ENCODE results near the gene SRSF6. TPM values are rescaled to one million over a fixed set of nuclear protein-coding genes. Genes with fewer than 3 reads are reported as not detected.
"Not testable (repeated sequence)": the region's sequence is repeated elsewhere in the genome, so short reads cannot be mapped to it uniquely, and the experiment has no call there.

Gene SRSF6
- total RNA-seq, 3 donors from 2014 or later: 70.9 to 143 (median 114) TPM

DNA sequence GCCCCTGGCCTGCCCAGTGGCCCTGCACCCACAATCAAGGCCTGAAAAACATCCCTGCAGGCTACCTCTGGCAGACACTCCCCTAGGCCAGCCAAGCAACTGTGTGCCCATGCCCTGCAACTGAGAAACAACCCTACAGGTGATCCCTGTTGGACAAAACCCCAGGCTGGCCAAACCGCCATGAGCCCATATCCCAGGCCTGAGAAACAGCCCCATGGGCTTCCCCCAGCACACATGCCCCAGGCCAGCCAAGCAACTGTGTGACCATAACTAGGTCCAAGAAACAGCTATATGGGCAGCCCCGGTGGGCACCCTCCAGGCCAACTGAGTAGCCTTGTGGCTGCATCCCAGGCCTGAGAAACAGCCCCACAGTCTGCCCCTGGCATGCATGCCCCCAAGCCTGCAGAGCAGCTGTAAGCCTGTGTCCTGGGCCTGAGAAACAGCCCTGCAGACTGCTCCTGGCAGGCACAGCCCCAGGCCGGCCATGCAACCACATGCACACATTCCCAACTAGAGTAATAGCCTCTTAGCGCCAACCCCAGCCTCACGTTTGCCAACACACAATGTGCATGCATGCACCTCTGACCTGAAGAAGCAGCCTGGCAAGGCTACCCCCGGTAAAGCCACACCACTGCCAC is 41.0 kb upstream of the SRSF6 start:
- H3K36me3 ChIP-seq: no peaks in the 10 kb centered on the region
- no peaks in the 10 kb centered on the region for H3K27me3 ChIP-seq
- no peak for TF ChIP-seq POLR2A (IDR thresholded peaks at IDR 0.05)
- TF ChIP-seq POLR2AphosphoS5 (IDR thresholded peaks at IDR 0.05): no peak
- TF ChIP-seq, protein P1, sequence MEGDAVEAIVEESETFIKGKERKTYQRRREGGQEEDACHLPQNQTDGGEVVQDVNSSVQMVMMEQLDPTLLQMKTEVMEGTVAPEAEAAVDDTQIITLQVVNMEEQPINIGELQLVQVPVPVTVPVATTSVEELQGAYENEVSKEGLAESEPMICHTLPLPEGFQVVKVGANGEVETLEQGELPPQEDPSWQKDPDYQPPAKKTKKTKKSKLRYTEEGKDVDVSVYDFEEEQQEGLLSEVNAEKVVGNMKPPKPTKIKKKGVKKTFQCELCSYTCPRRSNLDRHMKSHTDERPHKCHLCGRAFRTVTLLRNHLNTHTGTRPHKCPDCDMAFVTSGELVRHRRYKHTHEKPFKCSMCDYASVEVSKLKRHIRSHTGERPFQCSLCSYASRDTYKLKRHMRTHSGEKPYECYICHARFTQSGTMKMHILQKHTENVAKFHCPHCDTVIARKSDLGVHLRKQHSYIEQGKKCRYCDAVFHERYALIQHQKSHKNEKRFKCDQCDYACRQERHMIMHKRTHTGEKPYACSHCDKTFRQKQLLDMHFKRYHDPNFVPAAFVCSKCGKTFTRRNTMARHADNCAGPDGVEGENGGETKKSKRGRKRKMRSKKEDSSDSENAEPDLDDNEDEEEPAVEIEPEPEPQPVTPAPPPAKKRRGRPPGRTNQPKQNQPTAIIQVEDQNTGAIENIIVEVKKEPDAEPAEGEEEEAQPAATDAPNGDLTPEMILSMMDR (IDR thresholded peaks at IDR 0.05): no peak
- intact Hi-C loops (cut with DNase I; ENCODE audit: low total_unique reads): no loop called here
- no peak overlapping the region for H3K27ac ChIP-seq
- DNase-seq (ENCODE audit: low spot score in 2 of 2): no peak
- no peaks in the 10 kb centered on the region for H3K4me1 ChIP-seq
- H3K4me3 ChIP-seq: no peak overlapping the region
- H3K9me3 ChIP-seq: peaks cover 19 to 34% of the 10 kb centered on the region in 2 donors

DNA sequence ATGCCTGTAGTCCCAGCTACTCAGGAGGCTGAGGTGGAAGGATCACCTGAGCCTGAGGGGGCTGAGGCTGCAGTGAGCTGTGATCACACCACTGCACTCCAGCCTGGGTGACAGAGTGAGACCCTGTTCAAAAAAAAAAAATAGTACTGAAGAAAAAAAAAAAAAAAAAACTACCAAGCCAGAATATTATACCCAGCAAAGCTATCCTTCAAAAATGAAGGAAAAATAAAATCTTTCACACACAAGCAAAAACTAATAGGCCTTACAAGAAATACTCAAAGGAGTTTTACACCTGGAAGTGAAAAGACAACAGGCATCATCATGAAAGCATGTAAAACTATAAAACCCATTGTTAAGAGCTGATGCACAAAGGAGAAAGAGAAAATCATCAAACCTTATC is 37.5 kb upstream of the SRSF6 start:
- Histone ChIP-seq H3K9me3 (peaks cover 19 to 34% of the 10 kb centered on the region in 2 donors), H3K4me3 (no peak overlapping the region), H3K27me3 (peaks cover 0 to 5% of the 10 kb centered on the region in 2 donors), H3K4me1 (no peaks in the 10 kb centered on the region), H3K36me3 (no peaks in the 10 kb centered on the region), H3K27ac (no peak overlapping the region)
- intact Hi-C loops (cut with DNase I; ENCODE audit: low total_unique reads): no loop called here
- no peak for DNase-seq (ENCODE audit: low spot score in 2 of 2)
- TF ChIP-seq POLR2A (IDR thresholded peaks at IDR 0.05): no peak
- TF ChIP-seq POLR2AphosphoS5 (IDR thresholded peaks at IDR 0.05): no peak
- TF ChIP-seq, protein P1 (IDR thresholded peaks at IDR 0.05): no peak

DNA sequence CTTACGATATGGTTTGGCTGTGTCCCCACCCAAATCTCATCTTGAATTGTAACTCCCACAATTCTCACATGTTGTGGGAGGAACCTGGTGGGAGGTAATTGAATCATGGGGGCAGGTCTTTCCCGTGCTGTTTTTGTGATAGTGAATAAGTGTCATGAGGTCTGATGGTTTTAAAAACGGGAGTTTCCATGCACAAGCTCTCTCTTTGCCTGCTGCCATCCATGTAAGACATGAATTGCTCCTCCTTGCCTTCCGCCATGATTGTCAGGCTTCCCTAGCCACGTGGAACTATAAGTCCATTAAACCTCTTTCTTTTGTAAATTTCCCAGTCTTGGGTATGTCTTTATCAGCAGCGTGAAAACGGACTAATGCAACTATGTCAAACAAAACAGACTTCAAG is 36.8 kb upstream of the SRSF6 start:
- H3K36me3 ChIP-seq; DNase-seq (ENCODE audit: low spot score in 2 of 2); H3K27ac ChIP-seq; intact Hi-C loops (cut with DNase I; ENCODE audit: low total_unique reads); H3K4me1 ChIP-seq; H3K4me3 ChIP-seq; H3K27me3 ChIP-seq: not testable (repeated sequence)
- H3K9me3 ChIP-seq: peaks cover 19 to 34% of the 10 kb centered on the region in 2 donors

DNA sequence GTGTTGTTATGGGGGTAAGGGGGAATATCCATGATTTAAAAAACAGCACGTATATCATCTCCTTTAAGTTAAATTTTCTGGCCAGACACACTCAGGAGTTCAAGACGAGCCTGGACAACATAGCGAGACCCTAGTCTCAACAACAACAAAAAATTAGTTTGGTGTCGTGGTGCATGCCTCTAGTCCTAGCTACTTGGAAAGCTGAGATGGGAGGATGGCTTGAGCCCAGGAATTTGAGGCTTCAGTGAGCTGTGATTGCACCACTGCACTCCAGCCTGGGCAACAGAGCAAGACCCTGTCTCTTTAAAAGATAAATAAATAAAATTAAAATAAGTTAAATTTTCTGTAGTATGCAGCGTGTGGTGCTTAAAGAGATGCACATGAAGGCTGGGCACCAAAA is 31.5 kb upstream of the SRSF6 start:
- no peak for TF ChIP-seq POLR2AphosphoS5 (IDR thresholded peaks at IDR 0.05)
- TF ChIP-seq POLR2A (IDR thresholded peaks at IDR 0.05): no peak
- TF ChIP-seq, protein P1 (IDR thresholded peaks at IDR 0.05): no peak
- no peaks in the 10 kb centered on the region for H3K36me3 ChIP-seq
- no peaks in the 10 kb centered on the region for H3K4me1 ChIP-seq
- DNase-seq (ENCODE audit: low spot score in 2 of 2): no peak
- peaks cover 0 to 5% of the 10 kb centered on the region in 2 donors for H3K27me3 ChIP-seq
- no peaks in the 10 kb centered on the region for H3K9me3 ChIP-seq
- no peak overlapping the region for H3K4me3 ChIP-seq
- intact Hi-C loops (cut with DNase I; ENCODE audit: low total_unique reads): no loop called here
- no peak overlapping the region for H3K27ac ChIP-seq

DNA sequence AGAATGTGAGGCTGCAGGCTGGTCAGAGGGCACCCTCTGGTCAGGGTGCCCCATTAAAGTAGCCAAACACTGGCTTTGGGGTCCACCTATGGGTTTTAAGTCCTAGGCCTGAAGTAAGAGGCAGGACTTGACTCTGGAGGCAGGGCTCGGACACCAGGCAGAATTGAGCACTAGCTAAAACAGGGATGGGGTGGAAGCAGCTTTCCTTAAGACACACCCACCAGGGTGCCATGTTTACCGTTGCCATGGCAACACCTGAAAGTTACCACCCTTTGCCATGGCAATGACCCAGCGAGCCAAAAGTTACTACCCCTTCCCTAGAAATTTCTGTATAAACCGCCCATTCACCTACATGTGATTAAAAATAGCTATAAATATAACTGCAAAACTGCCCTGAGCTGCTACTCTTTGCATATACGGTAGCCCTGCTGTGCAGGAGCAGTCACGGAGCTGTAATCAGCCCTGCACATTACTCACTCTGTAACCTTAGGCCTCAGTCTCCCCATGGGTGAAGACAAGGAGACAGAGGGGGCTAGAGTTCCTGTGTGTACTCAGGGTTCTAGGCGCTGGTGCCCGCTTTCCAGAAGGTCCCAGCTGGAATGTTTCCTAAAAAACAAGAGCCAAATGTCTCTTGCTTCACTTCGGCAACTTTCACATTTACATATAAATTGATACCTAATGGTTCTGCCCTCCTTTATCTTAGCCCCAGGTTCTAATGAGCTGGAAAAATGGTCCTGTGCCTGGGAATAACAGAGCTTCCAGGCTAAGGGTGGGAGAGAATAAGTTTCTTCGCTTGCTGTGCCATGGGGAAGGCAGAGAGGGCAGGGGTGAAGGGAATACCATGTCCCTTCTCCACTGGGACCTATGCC is 27.2 kb upstream of the SRSF6 start:
- H3K36me3 ChIP-seq: no peaks in the 10 kb centered on the region
- H3K4me3 ChIP-seq: no peak overlapping the region
- TF ChIP-seq, protein P1 (IDR thresholded peaks at IDR 0.05): no peak
- no peak for TF ChIP-seq POLR2A (IDR thresholded peaks at IDR 0.05)
- TF ChIP-seq POLR2AphosphoS5 (IDR thresholded peaks at IDR 0.05): no peak
- H3K27me3 ChIP-seq: no peaks in the 10 kb centered on the region
- H3K4me1 ChIP-seq: no peaks in the 10 kb centered on the region
- intact Hi-C loops (cut with DNase I; ENCODE audit: low total_unique reads): no loop called here
- no peak overlapping the region for H3K27ac ChIP-seq
- no peak for DNase-seq (ENCODE audit: low spot score in 2 of 2)
- no peaks in the 10 kb centered on the region for H3K9me3 ChIP-seq

Data from breast epithelium (tissue), 4 donors.